H1 (cell line): ENCODE results near the gene PIAS1. TPM values are rescaled to one million over a fixed set of nuclear protein-coding genes. Genes with fewer than 3 reads are reported as not detected.

Source experiments
- ATF3 ChIP-seq: IDR thresholded peaks from 2 replicates; pipeline ENCODE4 v1.6.1; 2011; ENCODE audit warnings: low read depth, mild to moderate bottlenecking, low read length; ENCODE audit not compliant: insufficient read depth
- CBX8 ChIP-seq: fragments of 300-800, 300-1000 bp; sonication (generic); IDR thresholded peaks from 2 replicates; pipeline ENCODE4 v1.7.1; 2016; ENCODE audit warnings: low read depth, low read length, borderline replicate concordance
- EGR1 ChIP-seq: IDR thresholded peaks from 2 replicates; pipeline ENCODE4 v1.6.1; 2011; ENCODE audit warnings: low read depth, low read length, borderline replicate concordance
- KDM1A ChIP-seq: fragments of 200-600, 300-600 bp; sonication (generic); IDR thresholded peaks from 2 replicates; pipeline ENCODE4 v1.7.1; 2016; ENCODE audit warnings: mild to moderate bottlenecking, low read length, borderline replicate concordance
- polyA plus RNA-seq, 7 experiments: library from polyadenylated mRNA; depleted of rRNA in 3 of 7; stranded (reverse) in 5 of 7; unstranded in 2 of 7; fragments of >200 nt in 5 of 7; fragments of 200-250 nt in 2 of 7; gene quantifications; 1 replicate in 5 of 7; 2 replicates in 1 of 7; 4 replicates in 1 of 7; pipeline versions ENCODE4 v1.2.1 to v1.2.3, GENCODE V29; 2011 to 2013; ENCODE audit warnings: missing spikeins in 2 of 7, mixed read lengths in 2 of 7
- total RNA-seq: library from RNA; stranded (reverse); fragmentation: NEBNext Ultra II Directional; extraction: Animal tissue kit (Norgen Biotek cat#: 25700); gene quantifications from 2 replicates; pipeline ENCODE4 v1.2.1, GENCODE V29; 2021

PIAS1 gene
- total and polyA plus RNA-seq, 2 of the 8 experiments (the other 6 are each of a cell fraction or from before 2014, with no cell fraction given), result 30.8 to 34.5 TPM

- TF ChIP-seq CBX8, result no peak
- no peak for TF ChIP-seq EGR1
- TF ChIP-seq ATF3, result no peak
- TF ChIP-seq KDM1A, result no peak
Observed at GRCh38 chr15:68213991-68214837, 160.1 kb downstream of the PIAS1 start (continued).
